ENCODE data around the gene NQO1. TPM values are rescaled to one million over a fixed set of nuclear protein-coding genes. Genes with fewer than 3 reads are reported as not detected.

NQO1 gene
- polyA plus RNA-seq, 1 experiment = 580 TPM

GRCh38 chr16:69691980-69692911 lies 34.1 kb downstream of the NQO1 start:
- no peak overlapping the region for H3K4me3 ChIP-seq (ENCODE audit: low read depth, low read length)
- TF ChIP-seq CTCF (IDR thresholded peaks at IDR 0.05; ENCODE audit: low read depth, low read length) = no peak
- H3K27ac ChIP-seq (ENCODE audit: low read depth, low read length) = peak overlapping the region; percentile 59
- DNase-seq (ENCODE audit: low read depth, low spot score) = no peak
- CTCF ChIA-PET = no interaction called here
- H3K27me3 ChIP-seq (ENCODE audit: control insufficient read depth, insufficient read depth, low read length) = no peaks in the 10 kb centered on the region
- no peaks in the 10 kb centered on the region for H3K9me3 ChIP-seq (ENCODE audit: control insufficient read depth, insufficient read depth, low read length)
- POLR2A ChIA-PET = no interaction called here

- no peak for TF ChIP-seq CTCF (IDR thresholded peaks at IDR 0.05; ENCODE audit: low read depth, low read length)
- POLR2A ChIA-PET = no interaction called here
- Histone ChIP-seq H3K9me3 (ENCODE audit: control insufficient read depth, insufficient read depth, low read length) (no peaks in the 10 kb centered on the region), H3K4me3 (ENCODE audit: low read depth, low read length) (no peak overlapping the region), H3K27ac (ENCODE audit: low read depth, low read length) (no peak overlapping the region), H3K27me3 (ENCODE audit: control insufficient read depth, insufficient read depth, low read length) (no peaks in the 10 kb centered on the region)
- CTCF ChIA-PET = no interaction called here
- no peak for DNase-seq (ENCODE audit: low read depth, low spot score)
Measured at GRCh38 chr16:69688589-69688988, 37.8 kb downstream of the NQO1 start.

GRCh38 chr16:69680358-69680757 lies 46.0 kb downstream of the NQO1 start:
- CTCF ChIA-PET = interaction anchor here (1.1 kb wide), 1 partner anchor 284 kb away, joined by 3 read pairs; no protein-coding TSS in a partner anchor
- H3K27ac ChIP-seq (ENCODE audit: low read depth, low read length) = no peak overlapping the region
- POLR2A ChIA-PET = no interaction called here
- no peak overlapping the region for H3K4me3 ChIP-seq (ENCODE audit: low read depth, low read length)
- no peak for DNase-seq (ENCODE audit: low read depth, low spot score)
- no peak for TF ChIP-seq CTCF (IDR thresholded peaks at IDR 0.05; ENCODE audit: low read depth, low read length)
- H3K27me3 ChIP-seq (ENCODE audit: control insufficient read depth, insufficient read depth, low read length) = no peaks in the 10 kb centered on the region
- H3K9me3 ChIP-seq (ENCODE audit: control insufficient read depth, insufficient read depth, low read length) = no peaks in the 10 kb centered on the region

GRCh38 chr16:69672998-69673713 lies 53.2 kb downstream of the NQO1 start:
- no peak for DNase-seq (ENCODE audit: low read depth, low spot score)
- TF ChIP-seq CTCF (IDR thresholded peaks at IDR 0.05; ENCODE audit: low read depth, low read length) = no peak
- Histone ChIP-seq H3K9me3 (ENCODE audit: control insufficient read depth, insufficient read depth, low read length) (no peaks in the 10 kb centered on the region), H3K4me3 (ENCODE audit: low read depth, low read length) (no peak overlapping the region), H3K27ac (ENCODE audit: low read depth, low read length) (no peak overlapping the region), H3K27me3 (ENCODE audit: control insufficient read depth, insufficient read depth, low read length) (no peaks in the 10 kb centered on the region)
- ChIA-PET POLR2A (no interaction called here), CTCF (interaction anchor here (1.0 kb wide), 1 partner anchor 81 kb away, joined by 5 read pairs; the partner anchor contains the start of gene NOB1)

All from AG04450 (cell line).